CD4-positive, alpha-beta T cell treated with Interleukin-6 at 100 ng/mL for 8 hours (primary cell): ENCODE results near the gene MOB3A.

ENCODE experiments used
- DNase-seq: peaks from one replicate; pipeline ENCODE4 v3.0.0-alpha.2; 2020; ENCODE audit warnings: mixed read lengths, low spot score

The MOB3A gene

DNA sequence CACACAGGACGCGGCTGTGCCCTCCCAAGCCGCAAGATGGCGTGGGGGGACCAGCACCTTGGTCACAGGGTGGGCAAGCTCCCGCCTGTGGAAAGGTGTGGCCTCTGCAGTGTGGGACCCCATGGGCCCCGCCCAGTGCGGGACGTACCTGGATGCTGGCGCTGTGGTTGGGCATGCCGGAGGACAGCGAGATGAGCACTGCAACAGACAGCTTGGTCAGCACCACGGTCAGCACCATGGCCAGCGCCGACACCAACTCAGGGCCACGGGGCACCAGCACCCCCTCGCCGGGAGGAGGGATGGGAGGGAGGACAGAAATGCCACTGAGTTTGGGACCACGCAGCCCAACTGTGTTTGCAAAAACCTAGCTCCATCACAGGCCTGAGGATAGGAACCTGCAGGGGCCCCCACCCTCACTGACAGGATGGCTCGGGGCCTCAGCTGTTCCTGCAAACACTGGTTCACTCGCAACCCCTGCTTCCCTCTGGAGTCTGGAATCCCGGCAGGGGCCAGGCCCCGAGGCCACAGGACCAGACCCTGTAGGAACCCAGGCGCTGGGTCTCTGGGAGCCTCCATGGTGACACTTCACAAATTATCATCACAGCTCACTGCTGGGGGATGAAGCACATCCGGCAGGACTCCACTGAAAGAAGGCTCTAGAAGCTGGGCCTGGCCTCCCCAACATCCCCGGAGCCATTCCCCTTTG, 27.7 kb upstream of the MOB3A start:
- no peak for DNase-seq

DNA sequence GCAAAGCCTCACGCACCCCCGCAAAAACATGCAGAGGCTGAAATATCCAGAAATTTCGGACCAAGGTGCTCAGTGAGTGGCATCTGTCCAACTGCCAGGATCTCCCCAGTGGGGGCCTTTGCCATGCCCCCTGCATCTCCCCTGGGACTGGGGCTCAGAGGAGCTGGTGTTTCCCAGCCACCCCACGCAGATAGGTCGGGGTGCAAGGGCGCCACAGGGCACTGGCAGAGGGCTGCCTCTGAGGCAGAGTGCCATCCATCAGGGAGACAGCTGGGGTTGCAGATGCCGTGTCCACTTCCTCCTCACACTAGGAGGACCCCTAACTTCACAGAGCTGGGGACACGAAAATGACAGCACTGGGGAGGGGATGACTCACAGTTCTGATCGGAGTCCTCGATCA, 26.9 kb upstream of the MOB3A start:
- no peak for DNase-seq

DNA sequence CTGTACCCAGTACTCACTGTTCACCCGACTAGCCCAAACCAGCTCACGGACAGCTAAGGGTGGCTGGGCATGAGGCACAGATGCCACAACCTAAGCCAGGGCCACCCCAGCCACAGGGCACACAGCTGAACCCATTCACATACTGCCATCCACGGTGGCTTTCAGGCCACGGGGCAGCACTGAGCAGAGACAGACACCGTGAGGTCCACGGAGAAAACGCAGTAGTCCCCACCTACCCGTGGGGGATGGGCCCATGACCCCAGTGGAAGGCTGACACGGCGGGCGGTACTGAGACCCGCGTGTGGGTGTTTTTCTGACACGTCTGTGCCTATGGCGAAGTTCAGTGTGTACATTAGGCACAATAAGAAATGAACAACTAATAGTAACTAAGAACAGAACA, 26.1 kb upstream of the MOB3A start:
- DNase-seq: no peak

DNA sequence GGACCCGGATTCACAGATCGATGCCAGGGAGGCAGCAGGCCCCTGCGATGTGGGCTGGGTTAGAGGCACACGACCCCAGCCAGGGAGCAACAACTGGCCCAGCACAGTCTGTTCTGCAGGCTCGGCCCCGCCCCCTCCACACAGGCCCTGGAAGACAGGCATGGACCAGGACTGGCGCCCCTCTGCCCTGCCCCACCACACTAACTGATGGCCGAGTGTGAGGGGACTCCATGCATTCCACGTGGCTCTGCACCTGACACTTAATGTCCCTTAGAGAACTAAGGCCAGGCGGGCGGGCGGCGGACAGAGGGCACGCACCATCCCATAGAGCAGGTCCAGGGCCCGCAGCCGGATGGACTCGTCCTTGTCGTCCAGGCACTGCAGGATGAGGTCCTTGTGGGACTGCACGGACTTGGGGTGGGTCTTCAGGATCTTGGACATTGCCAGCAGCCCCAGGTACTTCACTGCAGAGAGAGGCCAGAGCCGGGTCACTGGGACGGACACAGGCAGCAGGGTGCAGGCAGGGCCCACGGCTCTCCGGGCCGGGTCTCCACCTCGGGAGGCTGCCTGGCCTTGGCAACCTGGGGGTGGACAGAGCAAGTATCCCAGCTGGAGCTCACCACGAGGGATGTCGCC, 25.4 kb upstream of the MOB3A start:
- no peak for DNase-seq

DNA sequence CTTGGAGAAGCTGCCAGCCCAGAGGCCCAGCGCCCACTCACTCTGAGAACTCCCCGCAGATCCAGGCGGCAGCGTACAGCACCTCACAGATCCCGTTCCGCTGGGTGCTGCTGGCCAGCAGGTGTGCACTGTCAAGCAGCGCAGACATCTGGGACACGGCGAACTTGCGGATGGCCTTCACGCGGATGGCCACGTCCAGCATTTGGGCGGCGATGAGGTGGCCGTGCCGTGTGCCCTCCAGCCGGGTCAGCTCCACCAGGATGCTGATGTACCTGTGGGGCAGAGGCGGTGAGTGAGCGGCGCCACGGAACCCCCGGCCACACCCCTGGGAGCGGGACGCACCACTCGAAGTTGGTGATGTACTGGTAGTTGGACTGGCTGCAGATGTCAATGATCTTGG, 24.7 kb upstream of the MOB3A start:
- no peak for DNase-seq

DNA sequence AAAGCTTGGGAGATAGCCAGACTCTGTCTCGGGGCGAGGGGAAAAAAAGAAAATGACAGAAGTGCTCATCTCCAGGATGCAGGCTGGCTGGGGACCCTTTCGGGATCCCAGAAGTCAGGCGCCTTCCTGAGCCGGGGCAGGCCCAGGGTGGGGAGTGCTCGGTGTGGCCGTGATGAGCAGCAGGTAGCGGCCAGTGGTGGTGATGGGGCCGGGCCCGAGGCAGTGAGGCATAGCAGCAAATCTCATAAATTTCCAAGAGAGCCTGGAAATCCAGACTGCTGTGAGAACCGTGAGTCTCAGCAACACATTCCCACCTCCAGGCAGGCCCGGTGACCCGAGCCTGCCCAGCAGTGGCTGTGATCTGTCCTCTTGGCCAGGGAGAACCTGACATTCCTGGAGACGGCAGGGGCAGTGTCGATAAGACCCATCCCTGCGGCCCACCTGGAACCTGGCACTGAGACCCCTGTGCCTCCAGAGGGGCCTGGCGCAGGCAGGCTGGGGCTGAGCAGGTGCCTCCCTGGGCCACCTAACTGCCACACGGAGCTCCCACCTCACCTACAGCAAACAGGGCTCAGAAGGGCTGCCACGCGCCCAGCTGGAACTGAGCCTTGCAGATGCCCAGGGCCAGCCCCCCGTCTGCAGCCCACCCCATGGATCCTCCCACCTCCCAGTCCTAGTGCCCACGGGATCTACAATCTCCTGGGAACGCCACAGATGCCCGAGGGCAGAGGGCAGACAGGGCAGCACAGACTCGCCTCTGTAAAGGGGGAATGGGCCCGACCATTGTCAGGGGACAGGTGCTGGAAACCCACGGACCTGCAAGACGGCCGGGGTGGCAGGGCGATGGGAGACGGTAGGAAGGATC, 24.0 kb upstream of the MOB3A start:
- no peak for DNase-seq

DNA sequence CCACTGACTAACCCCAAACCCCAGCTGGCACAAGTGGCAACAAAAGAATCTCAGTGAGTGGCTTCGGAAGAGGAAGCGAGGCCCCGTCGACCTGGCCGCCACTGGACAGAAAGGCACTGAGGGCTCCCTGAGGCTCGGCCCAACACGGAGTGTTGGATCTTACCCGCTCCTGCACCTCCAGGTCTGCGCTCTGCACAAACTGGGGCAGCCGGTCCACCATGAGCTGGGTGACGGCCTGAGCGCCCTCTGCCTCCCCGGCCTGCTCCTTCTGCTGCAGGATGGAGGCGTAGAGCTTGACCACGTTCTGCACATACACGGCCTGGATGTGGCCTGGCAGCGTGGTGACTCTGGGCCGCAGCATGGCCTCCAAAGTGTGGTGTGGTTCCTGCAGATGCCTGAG, 22.3 kb upstream of the MOB3A start:
- DNase-seq: no peak

DNA sequence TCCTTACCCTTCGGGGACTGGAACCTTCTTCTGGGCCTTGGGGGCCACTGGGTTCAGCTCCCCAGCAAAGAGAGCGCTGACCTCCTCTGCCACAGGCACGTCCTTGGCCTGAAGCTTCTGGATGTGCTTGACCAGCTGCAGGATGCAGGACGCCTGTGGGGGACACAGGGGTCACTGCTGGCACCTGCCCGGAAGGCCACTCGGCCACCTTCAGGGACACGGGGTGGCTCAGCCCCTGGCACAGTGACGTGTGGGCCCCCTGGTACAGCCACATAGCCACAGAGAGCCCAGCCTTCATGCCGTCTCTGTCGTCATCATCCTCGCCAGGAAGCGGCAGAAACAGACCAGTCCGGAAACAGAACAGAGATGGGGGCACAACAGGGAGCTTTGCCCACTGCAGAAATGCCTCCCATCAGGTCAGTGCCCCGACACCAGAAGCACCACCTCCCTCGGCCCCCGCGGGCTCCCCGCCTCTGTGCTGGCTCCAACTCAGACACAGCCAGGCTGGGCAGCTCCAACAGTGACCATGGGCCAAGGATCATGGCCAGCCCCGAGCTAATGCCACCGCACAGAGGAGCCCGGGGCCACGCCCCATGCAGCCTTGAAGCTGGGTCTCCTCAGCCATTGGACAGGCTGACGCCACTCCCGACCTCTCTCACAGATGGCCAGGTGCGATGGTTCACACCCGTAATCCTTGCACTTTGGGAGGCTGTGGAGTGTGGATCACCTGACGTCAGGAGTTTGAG, 21.3 kb upstream of the MOB3A start:
- no peak for DNase-seq

DNA sequence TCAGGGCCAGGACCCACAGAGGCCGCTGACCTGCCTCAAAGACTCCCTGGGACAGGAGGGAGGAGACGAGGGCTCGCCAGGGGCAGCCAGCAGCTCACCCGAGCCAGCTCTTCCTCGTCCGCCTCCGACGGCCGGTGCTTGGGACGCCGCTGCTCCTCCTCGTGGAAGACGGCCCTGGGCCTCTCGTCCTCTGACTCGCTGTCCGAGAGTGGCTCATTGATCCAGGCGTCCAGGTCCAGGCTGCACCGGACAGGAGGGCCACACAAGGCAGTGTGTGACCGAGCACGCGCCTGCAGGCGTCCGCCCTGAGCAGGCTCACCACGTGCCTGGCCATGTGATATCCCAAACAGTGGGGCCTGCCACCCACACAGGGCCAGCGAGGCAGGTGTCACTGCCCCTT, 20.4 kb upstream of the MOB3A start:
- no peak for DNase-seq

DNA sequence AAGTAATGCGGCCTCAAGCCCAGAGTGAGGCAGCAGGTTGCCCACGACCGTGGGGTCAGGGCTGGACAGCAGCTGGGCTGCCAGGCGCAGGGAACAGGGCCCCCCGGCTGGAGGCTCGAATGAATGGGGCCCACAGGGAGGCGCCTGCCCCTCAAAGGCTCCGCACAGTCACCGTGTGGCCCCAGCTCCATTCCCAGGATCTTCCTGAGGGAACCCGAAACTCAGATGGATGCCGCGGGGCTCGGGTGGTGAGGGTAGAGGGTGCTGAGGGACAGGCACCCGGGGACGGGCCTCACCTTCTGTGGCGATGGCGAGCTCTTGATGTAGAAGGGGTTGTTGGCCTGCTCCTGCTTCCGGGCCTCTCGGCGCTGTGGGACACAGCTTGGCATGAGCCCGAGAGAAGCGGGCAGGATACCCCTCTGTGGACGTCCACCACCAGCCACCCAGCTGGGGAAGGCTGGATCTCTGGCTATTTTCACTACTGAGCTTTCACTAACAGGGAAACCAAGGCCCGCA, 19.8 kb upstream of the MOB3A start:
- DNase-seq: no peak

DNA sequence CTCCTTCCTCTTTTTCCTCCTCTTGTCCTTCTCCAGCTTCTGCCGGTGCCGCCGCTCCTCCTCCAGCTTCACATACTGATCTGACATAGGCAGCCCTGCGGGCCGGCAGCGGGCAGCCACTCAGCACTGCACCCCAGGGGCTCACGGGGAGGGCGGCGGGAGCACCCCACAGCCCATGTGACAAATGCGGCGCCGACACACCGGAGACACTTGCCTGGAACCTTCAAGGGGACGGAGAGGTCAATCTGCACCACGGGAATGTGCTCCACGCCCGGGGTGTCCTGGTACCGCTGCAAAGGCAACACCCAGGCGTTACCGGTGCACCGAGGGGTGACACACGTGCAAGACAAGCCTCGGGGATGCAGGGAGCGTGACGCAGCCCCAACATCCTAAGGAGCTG, 19.2 kb upstream of the MOB3A start:
- no peak for DNase-seq

DNA sequence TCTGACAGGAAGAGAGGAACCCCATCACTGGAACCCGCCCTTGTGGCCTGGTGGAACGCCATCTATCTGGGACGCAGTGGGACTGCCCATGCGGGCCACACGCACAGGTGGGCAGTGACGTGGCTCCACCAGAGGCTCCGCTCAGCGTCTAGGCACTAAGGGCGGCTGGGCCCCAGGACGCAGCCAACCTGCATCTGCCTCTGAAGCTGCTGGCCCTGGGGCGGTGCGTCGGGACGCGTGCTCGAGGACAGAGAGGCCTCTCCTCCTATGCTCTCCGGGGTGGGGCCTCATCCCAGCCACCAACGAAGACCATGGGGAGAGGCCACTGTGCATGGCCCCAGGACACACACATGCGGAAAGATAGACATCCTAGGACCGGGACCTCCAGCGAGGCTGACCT, 18.7 kb upstream of the MOB3A start:
- DNase-seq: no peak

DNA sequence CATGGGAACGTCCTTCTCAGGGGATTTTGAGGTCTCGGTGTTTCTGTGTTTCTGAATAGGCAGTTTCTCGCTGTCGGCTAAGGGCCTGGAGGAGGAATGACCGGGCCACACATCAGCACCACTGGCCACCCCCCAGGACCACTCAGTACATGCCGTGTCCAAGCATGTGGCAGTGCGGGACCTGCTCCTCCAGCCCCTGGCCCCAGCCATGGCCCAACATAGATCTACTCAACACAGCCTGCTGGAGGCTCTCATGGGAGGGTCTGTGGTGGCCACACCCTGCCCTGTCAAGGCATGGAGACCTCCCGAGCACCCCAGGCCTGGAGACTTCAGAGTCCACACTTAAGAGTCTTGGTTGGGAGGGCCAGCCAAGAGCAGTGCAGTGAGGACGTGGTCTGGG, 18.1 kb upstream of the MOB3A start:
- DNase-seq: no peak

DNA sequence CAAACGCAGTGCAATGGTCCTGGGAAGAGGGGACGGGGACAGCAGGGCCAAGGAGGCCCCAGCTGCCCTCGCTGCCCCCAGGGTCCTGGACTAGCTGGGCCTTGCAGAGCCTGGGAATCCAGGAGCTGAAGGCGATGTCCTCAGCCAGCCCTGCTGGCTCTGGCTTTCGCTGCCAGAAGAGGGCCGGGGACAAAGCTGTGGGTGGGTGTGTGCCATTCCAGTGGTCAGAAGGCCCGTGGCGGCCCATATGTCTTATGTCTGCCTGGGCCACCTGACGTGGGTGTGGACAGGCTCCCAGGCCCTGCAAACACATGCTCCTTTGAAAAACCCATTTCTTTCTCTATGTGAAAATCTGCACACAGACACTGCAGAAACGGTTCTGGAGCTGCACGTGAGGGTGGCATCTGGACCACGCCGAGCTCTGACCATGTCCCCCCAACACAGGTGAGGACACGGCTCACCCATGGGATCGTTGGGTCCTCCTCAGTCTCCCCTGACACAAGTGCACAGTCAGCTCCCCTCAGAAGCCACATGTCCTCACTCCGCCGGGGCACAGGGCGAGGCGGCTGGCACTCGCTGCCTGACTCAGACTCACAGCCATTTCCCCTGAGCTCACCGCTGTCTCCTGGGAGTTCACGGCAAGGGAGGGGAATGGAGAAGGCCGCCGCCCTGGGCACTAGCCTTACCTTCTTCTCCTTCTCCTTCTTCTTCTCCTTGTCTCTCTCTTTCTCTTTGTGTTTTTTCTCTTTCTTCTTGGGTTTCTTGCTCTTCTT, 17.5 kb upstream of the MOB3A start:
- DNase-seq: no peak

DNA sequence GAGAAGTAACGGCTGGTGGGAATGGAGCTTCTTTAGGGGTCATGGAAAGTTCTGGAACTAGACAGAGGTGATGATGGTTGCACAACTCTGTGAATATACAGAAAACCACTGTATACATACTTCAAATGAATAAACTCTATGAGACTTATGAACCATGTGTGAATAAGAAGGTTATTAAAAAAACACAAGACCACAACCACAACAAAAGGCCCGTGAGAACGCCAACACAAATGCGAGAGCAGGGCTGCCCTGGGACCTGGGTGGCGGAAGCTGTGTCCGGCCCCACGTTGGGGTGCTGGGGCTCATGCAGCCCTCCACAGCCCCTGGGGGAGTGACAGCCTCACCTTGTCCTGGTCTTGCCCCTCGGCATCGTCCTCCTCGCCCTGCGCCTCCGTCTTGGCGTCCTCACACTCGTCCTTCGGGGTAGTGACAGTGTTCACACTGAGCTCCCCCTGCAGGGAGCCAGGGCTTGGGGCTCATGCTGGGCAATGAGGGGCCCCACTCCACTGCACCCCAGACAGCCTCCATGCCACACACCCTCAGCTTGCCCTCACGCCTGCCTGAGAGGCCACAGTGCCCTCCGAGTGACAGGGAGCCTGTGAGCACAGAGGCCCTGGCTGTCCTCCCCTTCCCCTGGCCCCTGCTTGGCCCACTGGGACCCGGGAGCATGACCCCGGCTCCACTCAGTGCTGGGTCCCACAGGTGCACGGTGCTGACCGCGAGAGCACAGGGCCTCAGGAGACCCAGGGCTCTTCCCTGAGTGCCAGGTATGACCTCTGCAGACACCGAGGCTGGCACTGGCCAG, 16.6 kb upstream of the MOB3A start:
- DNase-seq: no peak

DNA sequence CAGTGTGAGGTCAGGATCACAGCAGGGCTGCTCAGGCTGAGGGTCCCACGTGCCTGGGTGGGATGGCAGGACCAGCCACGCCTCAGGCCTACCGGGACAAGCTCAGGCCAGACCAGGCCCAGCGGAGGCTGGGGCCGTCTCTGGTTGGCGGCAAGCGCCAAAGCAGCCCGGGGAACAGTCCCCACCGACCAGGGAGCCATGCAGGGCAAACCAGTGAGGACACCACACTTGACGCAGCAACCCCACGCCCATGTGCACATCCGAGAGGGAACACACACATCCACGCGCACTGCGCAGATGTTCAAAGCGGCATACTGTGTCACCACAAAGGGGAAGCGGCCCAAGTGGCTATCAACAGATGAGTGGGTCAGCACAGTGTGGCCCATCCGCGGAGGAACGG, 15.8 kb upstream of the MOB3A start:
- no peak for DNase-seq

DNA sequence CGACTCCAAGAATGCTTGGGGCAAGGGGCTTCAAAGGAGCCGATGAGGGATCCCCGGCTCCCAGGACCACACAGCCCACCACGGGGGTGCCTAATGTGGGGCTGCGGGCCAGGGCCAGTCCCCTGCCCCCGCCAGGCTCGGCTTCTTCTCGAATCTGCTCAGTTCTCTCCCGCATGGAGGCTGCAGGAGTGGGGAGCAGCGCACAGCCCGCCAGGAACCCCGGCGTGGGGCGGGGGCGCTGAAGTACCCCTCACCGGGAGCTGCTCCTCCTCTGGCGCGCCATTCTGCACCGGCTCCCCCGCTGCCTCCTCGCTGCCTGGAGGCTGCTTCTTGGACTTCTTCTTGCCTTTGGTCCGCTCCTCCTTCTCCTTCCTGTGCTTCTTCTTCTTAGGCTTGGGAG, 15.3 kb upstream of the MOB3A start:
- DNase-seq: no peak

DNA sequence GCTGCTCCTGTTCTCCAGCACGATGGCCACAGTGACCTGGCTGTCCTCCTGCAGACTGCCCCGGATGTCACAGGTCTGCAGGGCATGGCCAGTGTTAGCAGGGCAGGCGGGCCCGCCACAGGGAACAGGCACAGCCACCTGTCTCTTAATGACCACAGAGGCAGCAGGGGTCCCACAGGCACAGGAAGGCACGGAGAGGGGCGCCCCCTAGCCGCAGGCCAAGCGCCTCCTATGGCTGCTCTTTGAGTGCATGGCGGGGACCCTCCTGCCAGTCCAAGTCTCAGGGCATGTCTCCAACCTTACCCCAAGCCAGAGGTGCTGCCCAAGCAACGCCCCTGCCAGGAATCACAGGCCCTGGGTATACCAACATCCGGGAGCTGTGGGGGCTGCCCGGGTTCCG, 14.7 kb upstream of the MOB3A start:
- no peak for DNase-seq

DNA sequence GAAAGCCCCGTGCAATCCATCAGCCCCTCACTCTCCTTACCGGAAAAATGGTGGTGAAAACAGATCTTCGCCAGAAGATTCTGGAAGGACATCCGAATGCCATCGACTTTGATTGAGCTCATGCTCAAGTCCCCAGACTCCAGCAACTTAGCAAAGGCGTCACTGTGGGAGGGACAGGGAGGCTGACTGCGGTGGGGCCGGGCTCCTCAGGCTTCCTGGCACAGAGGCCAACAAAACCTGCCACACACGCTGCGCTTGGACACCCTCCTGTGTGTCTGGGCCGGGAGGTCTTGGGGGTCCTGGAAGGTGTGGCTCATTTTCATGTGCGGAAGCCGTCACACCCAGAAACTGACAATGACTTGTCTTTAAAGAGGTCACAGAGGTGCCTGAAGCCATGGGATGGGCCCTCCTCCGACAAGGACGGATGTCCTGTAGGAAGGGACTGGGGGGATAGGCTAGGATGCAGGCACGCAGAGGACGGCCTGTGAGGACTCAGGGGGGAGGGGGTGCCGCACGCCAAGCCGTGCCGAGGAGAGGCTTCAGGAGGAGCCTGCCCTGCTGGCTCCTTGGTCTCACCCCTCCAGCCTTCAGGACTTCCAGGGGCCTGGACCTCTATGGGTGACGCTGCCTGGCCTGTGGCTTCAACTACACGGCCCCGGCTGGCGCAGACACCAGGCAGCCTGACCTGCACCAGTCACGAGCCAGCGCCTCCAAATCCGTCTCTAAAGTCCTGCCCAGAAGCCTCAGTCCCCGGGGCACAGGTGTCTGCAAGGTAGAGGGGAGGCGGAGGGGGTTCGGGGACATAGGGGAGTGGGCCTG, 13.1 kb upstream of the MOB3A start:
- DNase-seq: no peak
